Gastrocnemius medialis (tissue), 4 donors: Measurements from ENCODE around the gene TMPRSS9. TPM values are rescaled to one million over a fixed set of nuclear protein-coding genes. Genes with fewer than 3 reads are reported as not detected.

ENCODE experiments used
- ATAC-seq, 2 donors: fragments of 150-250 bp; one replicate each; pipeline ENCODE4 v1.9.1; 2016
- DNase-seq, 2 donors: peaks; one replicate each; pipeline ENCODE4 v3.0.0-alpha.2; 2019
- H3K27ac ChIP-seq, 4 donors: fragments of 200-600 bp; sonication (generic); 1 replicate in 1 of 4; 2 replicates in 3 of 4; pipeline ENCODE4 v1.5.1; 2016 to 2018; ENCODE audit warnings: mild to moderate bottlenecking in 2 of 4, moderate library complexity in 1 of 4
- H3K27me3 ChIP-seq, 3 donors: fragments of 200-600 bp; sonication (generic) in 2 of 3; 1 replicate in 1 of 3; 2 replicates in 2 of 3; pipeline versions ENCODE4 v1.5.1 to v1.6.0; 2016 to 2019; ENCODE audit warnings: mild to moderate bottlenecking in 1 of 3, moderate library complexity in 1 of 3
- H3K36me3 ChIP-seq, 2 donors: fragments of 200-600 bp; sonication (generic) in 1 of 2; one replicate each; pipeline ENCODE4 v1.5.1; 2017 to 2018
- H3K4me1 ChIP-seq, 2 donors: fragments of 200-600 bp; sonication (generic) in 1 of 2; one replicate each; pipeline ENCODE4 v1.5.1; 2016 to 2017; ENCODE audit warnings: mild to moderate bottlenecking in 2 of 2
- H3K4me3 ChIP-seq, 4 donors: fragments of 200-600 bp; sonication (generic) in 3 of 4; 1 replicate in 1 of 4; 2 replicates in 3 of 4; pipeline ENCODE4 v1.5.1; 2016 to 2019; ENCODE audit warnings: mild to moderate bottlenecking in 2 of 4
- H3K9me3 ChIP-seq, 3 donors: fragments of 200-600 bp; sonication (generic) in 2 of 3; 1 replicate in 1 of 3; 2 replicates in 2 of 3; pipeline ENCODE4 v1.5.1; 2016 to 2019
- POLR2A ChIP-seq, 2 donors: fragments of 450-650 bp; IDR thresholded peaks; one replicate each; pipeline ENCODE4 v1.6.1; 2017; ENCODE audit warnings: antibody characterized with exemption in 2 of 2, mild to moderate bottlenecking in 2 of 2, moderate library complexity in 2 of 2
- in situ Hi-C, 4 donors: fragments of 200-750 bp; cut with MboI; loops; one replicate each; pipeline versions ENCODE4 v1.15.0 to v1.8.0; 2017; ENCODE audit warnings: low sequenced_read_pairs in 4 of 4
- intact Hi-C: fragments of 100-400 bp; cut with DNase I; formaldehyde crosslinking; loops from one replicate; pipeline ENCODE4 v1.15.1; 2023; ENCODE audit warnings: low total_unique reads
- total RNA-seq, 4 donors: library from RNA; depleted of rRNA; stranded (reverse); fragments of >200 nt; gene quantifications; one replicate each; pipeline versions ENCODE4 v1.1.0 to v1.2.3, GENCODE V29; 2016
- TF ChIP-seq, protein P1 (sequence below), 5 experiments: fragments of 450-650 bp in 3 of 5; fragments of 200-600 bp in 2 of 5; sonication (generic) in 2 of 5; IDR thresholded peaks in 4 of 5; conservative IDR thresholded peaks in 1 of 5; 1 replicate in 4 of 5; 2 replicates in 1 of 5; pipeline ENCODE4 v1.5.1; 2016 to 2019; ENCODE audit warnings: antibody characterized with exemption in 5 of 5, mild to moderate bottlenecking in 3 of 5, moderate library complexity in 3 of 5

Gene TMPRSS9
- total RNA-seq, 4 donors from 2014 or later = not detected

DNA sequence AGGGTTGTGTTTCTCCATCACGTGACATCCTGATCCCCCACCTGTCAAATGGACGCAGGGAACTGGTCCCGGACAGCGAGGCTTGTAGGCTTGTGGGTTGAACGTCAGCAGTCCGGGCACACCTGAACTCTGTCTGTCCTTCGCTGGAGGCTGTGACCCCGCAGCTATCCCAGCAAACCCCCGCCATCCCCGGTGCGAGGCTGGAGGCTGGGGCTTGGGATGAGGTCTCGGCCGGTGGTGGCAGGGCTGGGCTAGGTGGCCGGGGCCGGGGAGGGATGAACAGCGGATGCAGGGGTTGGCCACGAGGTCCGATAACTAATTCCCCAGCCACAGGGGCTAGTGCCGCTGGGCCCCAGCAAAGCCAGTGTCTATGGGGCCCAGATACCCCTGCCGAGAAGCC lies 40.5 kb upstream of the TMPRSS9 start:
- H3K36me3 ChIP-seq = peaks cover 0 to 21% of the 10 kb centered on the region in 2 donors
- no peak for TF ChIP-seq POLR2A (IDR thresholded peaks at IDR 0.05)
- TF ChIP-seq, protein P1, sequence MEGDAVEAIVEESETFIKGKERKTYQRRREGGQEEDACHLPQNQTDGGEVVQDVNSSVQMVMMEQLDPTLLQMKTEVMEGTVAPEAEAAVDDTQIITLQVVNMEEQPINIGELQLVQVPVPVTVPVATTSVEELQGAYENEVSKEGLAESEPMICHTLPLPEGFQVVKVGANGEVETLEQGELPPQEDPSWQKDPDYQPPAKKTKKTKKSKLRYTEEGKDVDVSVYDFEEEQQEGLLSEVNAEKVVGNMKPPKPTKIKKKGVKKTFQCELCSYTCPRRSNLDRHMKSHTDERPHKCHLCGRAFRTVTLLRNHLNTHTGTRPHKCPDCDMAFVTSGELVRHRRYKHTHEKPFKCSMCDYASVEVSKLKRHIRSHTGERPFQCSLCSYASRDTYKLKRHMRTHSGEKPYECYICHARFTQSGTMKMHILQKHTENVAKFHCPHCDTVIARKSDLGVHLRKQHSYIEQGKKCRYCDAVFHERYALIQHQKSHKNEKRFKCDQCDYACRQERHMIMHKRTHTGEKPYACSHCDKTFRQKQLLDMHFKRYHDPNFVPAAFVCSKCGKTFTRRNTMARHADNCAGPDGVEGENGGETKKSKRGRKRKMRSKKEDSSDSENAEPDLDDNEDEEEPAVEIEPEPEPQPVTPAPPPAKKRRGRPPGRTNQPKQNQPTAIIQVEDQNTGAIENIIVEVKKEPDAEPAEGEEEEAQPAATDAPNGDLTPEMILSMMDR (IDR thresholded peaks at IDR 0.05 in 4 of 5, conservative IDR thresholded peaks at IDR 0.05 in 1 of 5) = no peak
- intact Hi-C loops (loop anchor here (5.0 kb wide), 1 partner anchor 42 kb away; no protein-coding TSS in a partner anchor), in situ Hi-C loops (no loop called here)
- DNase-seq = no peak
- H3K4me3 ChIP-seq = no peak overlapping the region
- no peaks in the 10 kb centered on the region for H3K9me3 ChIP-seq
- ATAC-seq = no peak
- H3K27ac ChIP-seq = no peak overlapping the region
- H3K27me3 ChIP-seq = no peaks in the 10 kb centered on the region
- no peaks in the 10 kb centered on the region for H3K4me1 ChIP-seq

DNA sequence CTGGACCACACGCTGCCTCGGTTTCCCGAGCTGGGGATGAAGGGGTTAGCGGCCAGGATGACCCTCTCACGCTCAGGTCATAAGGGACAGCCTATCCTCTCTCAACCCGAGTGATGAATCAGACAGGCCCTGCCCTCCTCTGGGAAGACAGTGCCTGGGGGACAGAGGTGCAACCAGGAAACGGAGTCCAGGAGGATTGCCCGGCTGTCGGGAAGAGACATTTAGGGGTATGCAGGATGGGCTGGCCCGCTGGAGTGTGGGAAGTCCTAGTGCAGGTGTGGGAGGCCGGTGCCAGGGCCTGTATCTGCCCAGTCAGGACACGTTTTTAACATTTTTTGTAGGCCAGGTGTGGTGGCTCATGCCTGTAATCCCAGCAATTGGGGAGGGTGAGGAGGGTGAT lies 40.0 kb upstream of the TMPRSS9 start:
- Histone ChIP-seq H3K27ac (no peak overlapping the region), H3K4me3 (no peak overlapping the region), H3K27me3 (no peaks in the 10 kb centered on the region), H3K4me1 (no peaks in the 10 kb centered on the region), H3K9me3 (no peaks in the 10 kb centered on the region), H3K36me3 (peaks cover 0 to 26% of the 10 kb centered on the region in 2 donors)
- intact Hi-C loops (no loop called here), in situ Hi-C loops (loop anchor here in 1 of 4 donors (10.0 kb wide), 1 partner anchor 165 kb away; the partner anchor contains the start of gene AP3D1)
- ATAC-seq = no peak
- no peak for TF ChIP-seq POLR2A (IDR thresholded peaks at IDR 0.05)
- TF ChIP-seq, protein P1 (IDR thresholded peaks at IDR 0.05 in 4 of 5, conservative IDR thresholded peaks at IDR 0.05 in 1 of 5) = no peak
- DNase-seq = no peak

DNA sequence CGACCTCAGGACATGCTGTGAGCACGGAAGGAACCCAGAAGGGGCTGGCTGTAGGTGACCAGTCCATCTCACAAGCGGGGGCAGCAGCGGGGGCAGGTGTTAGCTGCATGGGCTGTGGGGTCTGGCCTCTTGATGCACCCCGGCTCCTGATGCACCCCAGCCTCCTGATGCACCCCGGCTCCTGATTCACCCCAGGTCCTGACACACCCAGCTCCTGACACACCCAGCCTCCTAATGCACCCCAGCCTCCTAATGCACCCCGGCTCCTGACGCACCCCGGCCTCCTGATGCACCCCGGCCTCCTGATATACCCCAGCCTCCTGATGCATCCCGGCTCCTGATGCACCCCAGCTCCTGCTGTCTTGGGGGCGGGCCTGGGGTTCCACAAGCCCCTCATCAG lies 39.1 kb upstream of the TMPRSS9 start:
- Histone ChIP-seq H3K9me3 (no peaks in the 10 kb centered on the region), H3K36me3 (peaks cover 0 to 27% of the 10 kb centered on the region in 2 donors), H3K4me3 (no peak overlapping the region), H3K4me1 (no peaks in the 10 kb centered on the region), H3K27me3 (no peaks in the 10 kb centered on the region), H3K27ac (no peak overlapping the region)
- DNase-seq = no peak
- ATAC-seq = no peak
- intact Hi-C loops = no loop called here
- TF ChIP-seq POLR2A (IDR thresholded peaks at IDR 0.05) = no peak
- TF ChIP-seq, protein P1 (IDR thresholded peaks at IDR 0.05 in 4 of 5, conservative IDR thresholded peaks at IDR 0.05 in 1 of 5) = no peak
- in situ Hi-C loops = loop anchor here in 1 of 4 donors (10.0 kb wide), 1 partner anchor 166 kb away; the partner anchor contains the start of gene AP3D1

DNA sequence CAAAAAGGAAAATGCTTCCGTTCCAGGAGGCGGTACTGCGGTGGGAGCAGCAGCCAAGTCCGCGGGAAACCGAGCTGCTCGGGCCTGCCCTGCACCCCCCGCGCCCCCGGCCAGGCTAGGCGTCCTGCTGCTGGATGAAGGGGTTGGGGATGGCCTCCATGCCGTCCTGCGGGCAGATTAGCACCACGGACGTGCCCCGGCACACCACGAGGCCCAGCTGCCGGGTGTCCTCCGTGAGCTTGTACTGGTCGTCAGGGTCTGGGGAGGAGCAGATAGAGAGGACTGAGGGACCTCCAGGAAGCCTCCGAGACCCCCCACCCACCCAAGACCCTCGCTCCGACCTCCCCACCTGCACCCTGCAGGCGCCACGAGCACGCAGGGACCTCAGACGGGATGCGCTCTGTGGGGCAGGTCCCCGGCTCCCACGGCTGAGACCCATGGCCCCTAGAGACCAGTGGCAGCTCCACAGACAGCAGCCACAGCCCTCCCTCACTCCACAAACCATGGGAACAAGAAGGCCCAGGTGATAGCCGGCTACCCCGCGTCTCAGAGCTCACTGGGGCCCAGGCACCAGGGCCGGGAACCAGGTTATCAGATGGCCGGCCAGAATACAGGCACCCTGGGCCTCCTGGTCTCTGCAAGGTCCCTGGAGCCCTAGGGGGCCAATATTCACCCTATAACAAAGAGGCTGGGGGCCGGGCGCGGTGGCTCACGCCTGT lies 38.3 kb upstream of the TMPRSS9 start:
- ATAC-seq (no peak), DNase-seq (no peak)
- TF ChIP-seq POLR2A (IDR thresholded peaks at IDR 0.05) = no peak
- TF ChIP-seq, protein P1 (IDR thresholded peaks at IDR 0.05 in 4 of 5, conservative IDR thresholded peaks at IDR 0.05 in 1 of 5) = no peak
- intact Hi-C loops (no loop called here), in situ Hi-C loops (loop anchor here in 1 of 4 donors (10.0 kb wide), 1 partner anchor 167 kb away; the partner anchor contains the start of gene AP3D1)
- Histone ChIP-seq H3K27ac (no peak overlapping the region), H3K4me3 (no peak overlapping the region), H3K9me3 (no peaks in the 10 kb centered on the region), H3K4me1 (peaks cover 0 to 2% of the 10 kb centered on the region in 2 donors), H3K36me3 (peaks cover 0 to 27% of the 10 kb centered on the region in 2 donors), H3K27me3 (no peaks in the 10 kb centered on the region)
